Stomach (tissue), 9 donors: Measurements from ENCODE around the gene RFX2. TPM values are rescaled to one million over a fixed set of nuclear protein-coding genes. Genes with fewer than 3 reads are reported as not detected.

Experiments
- DNase-seq, 2 donors: peaks; one replicate each; pipeline versions ENCODE4 v3.0.0 to v3.0.0-alpha.2; 2013 to 2019
- H3K27ac ChIP-seq, 5 donors: fragments of 200-600 bp in 4 of 5; sonication (generic) in 4 of 5; one replicate each; pipeline ENCODE4 v1.5.1; 2013 to 2019; ENCODE audit warnings: mild to moderate bottlenecking in 1 of 5, moderate library complexity in 1 of 5
- H3K27me3 ChIP-seq, 3 donors: fragments of 200-600 bp; sonication (generic); one replicate each; pipeline ENCODE4 v1.5.1; 2017 to 2019; ENCODE audit warnings: mixed run types in 1 of 3
- H3K36me3 ChIP-seq, 4 donors: fragments of 200-600 bp; sonication (generic); 1 replicate in 3 of 4; 2 replicates in 1 of 4; pipeline ENCODE4 v1.5.1; 2016 to 2019
- H3K4me1 ChIP-seq, 4 donors: fragments of 200-600 bp; sonication (generic); one replicate each; pipeline ENCODE4 v1.5.1; 2016 to 2019
- H3K4me3 ChIP-seq, 4 donors: fragments of 200-600 bp; sonication (generic) in 3 of 4; one replicate each; pipeline ENCODE4 v1.5.1; 2016 to 2019; ENCODE audit warnings: mild to moderate bottlenecking in 1 of 4
- H3K9me3 ChIP-seq, 4 donors: fragments of 200-600 bp; sonication (generic); one replicate each; pipeline ENCODE4 v1.5.1; 2016 to 2019
- CTCF ChIP-seq, 7 experiments: fragments of 450-650 bp in 4 of 7; fragments of 200-600 bp in 3 of 7; sonication (generic) in 3 of 7; IDR thresholded peaks; one replicate each; pipeline ENCODE4 v1.5.1; 2016 to 2019; ENCODE audit warnings: antibody characterized with exemption in 7 of 7, control low read depth in 2 of 7, mild to moderate bottlenecking in 1 of 7
- EP300 ChIP-seq: sonication (generic); formaldehyde crosslinking; IDR thresholded peaks from one replicate; pipeline ENCODE4 v1.6.1; 2017; ENCODE audit warnings: antibody characterized with exemption
- POLR2A ChIP-seq, 4 donors: fragments of 450-650 bp; IDR thresholded peaks; one replicate each; pipeline ENCODE4 v1.6.1; 2016; ENCODE audit warnings: antibody characterized with exemption in 4 of 4, control low read depth in 2 of 4, mild to moderate bottlenecking in 1 of 4, moderate library complexity in 1 of 4
- POLR2AphosphoS5 ChIP-seq, 3 donors: sonication (generic); formaldehyde crosslinking; IDR thresholded peaks; one replicate each; pipeline ENCODE4 v1.6.1; 2016; ENCODE audit warnings: antibody characterized with exemption in 3 of 3
- WGBS, 5 donors: extraction: QIAGEN DNeasy Blood & Tissue Kit in 3 of 5; methylation state at CpG; one replicate each; pipeline versions ENCODE4 v1.1.5 to v1.1.7; 2013 to 2018; 5-methylcytosine and 5-hydroxymethylcytosine counted together
- intact Hi-C: fragments of 100-400 bp; cut with DNase I; formaldehyde crosslinking; loops from one replicate; pipeline ENCODE4 v1.15.1; 2023; ENCODE audit warnings: low total_unique reads
- polyA plus RNA-seq, 3 donors: library from polyadenylated mRNA; stranded (reverse); fragments of 200-250 nt; gene quantifications; one replicate each; pipeline ENCODE4 v1.2.3, GENCODE V29; 2013
- total RNA-seq, 5 donors: library from RNA; depleted of rRNA; stranded (reverse); fragments of >200 nt; gene quantifications; one replicate each; pipeline versions ENCODE4 v1.1.0 to v1.2.3, GENCODE V29; 2014 to 2016
- donor health status: healthy with polysubstance abuse.
- donor health status: Bipolar disorder and iron deficiency.
- donor health status: healthy.

The RFX2 gene
- total and polyA plus RNA-seq, 8 donors: 1.2 to 123 (median 8.0) TPM

- H3K9me3 ChIP-seq: no peaks in the 10 kb centered on the region
- peaks cover 0 to 10% (median 4%) of the 10 kb centered on the region in 4 donors for H3K36me3 ChIP-seq
- WGBS, 5 donors: 40 to 55% (median 52%) methylated on average over 17 to 20 of the region's 20 CpGs
- H3K27me3 ChIP-seq: no peaks in the 10 kb centered on the region
- peaks cover 18 to 37% (median 29%) of the 10 kb centered on the region in 4 donors for H3K4me1 ChIP-seq
- peak overlapping the region in 4 of 5 donors; percentile 24 to 73 (median 44) for H3K27ac ChIP-seq
- peak; percentile 70 to 83 for DNase-seq
- peak overlapping the region in 1 of 4 donors; percentile 25 for H3K4me3 ChIP-seq
- TF ChIP-seq CTCF (IDR thresholded peaks at IDR 0.05) (no peak), POLR2AphosphoS5 (IDR thresholded peaks at IDR 0.05) (peak in 1 of 3 donors; percentile 45), POLR2A (IDR thresholded peaks at IDR 0.05) (no peak)
- intact Hi-C loops: loop anchor here (5.0 kb wide), 1 partner anchor 33 kb away; no protein-coding TSS in a partner anchor
Measured at GRCh38 chr19:6020166-6020882, 90.0 kb downstream of the RFX2 start.

GRCh38 chr19:6018786-6019185, 91.5 kb downstream of the RFX2 start:
- no peak for TF ChIP-seq CTCF (IDR thresholded peaks at IDR 0.05)
- DNase-seq: no peak
- Histone ChIP-seq H3K9me3 (no peaks in the 10 kb centered on the region), H3K27me3 (no peaks in the 10 kb centered on the region), H3K4me3 (no peak overlapping the region), H3K36me3 (peaks cover 0 to 16% (median 7%) of the 10 kb centered on the region in 4 donors), H3K4me1 (peaks cover 18 to 37% (median 29%) of the 10 kb centered on the region in 4 donors), H3K27ac (no peak overlapping the region)
- 77 to 89% (median 79%) methylated on average over 9 to 10 of the region's 10 CpGs for WGBS, 5 donors
- intact Hi-C loops: no loop called here

- Histone ChIP-seq H3K4me3 (no peak overlapping the region), H3K27me3 (no peaks in the 10 kb centered on the region), H3K9me3 (no peaks in the 10 kb centered on the region), H3K27ac (no peak overlapping the region), H3K36me3 (peaks cover 0 to 19% (median 10%) of the 10 kb centered on the region in 4 donors), H3K4me1 (peaks cover 13 to 29% (median 27%) of the 10 kb centered on the region in 4 donors)
- DNase-seq: no peak
- WGBS, 5 donors: 87 to 91% (median 91%) methylated on average over 7 to 11 of the region's 11 CpGs
- no peak for TF ChIP-seq CTCF (IDR thresholded peaks at IDR 0.05)
- no peak for TF ChIP-seq POLR2AphosphoS5 (IDR thresholded peaks at IDR 0.05)
- TF ChIP-seq POLR2A (IDR thresholded peaks at IDR 0.05): no peak
- no peak for TF ChIP-seq EP300
- intact Hi-C loops: no loop called here
Measured at GRCh38 chr19:6017576-6017975, 92.7 kb downstream of the RFX2 start.

GRCh38 chr19:6015841-6016545, 94.3 kb downstream of the RFX2 start:
- peaks cover 0 to 33% (median 23%) of the 10 kb centered on the region in 4 donors for H3K36me3 ChIP-seq
- H3K9me3 ChIP-seq: no peaks in the 10 kb centered on the region
- intact Hi-C loops: no loop called here
- H3K27ac ChIP-seq: no peak overlapping the region
- TF ChIP-seq CTCF (IDR thresholded peaks at IDR 0.05) (no peak), EP300 (no peak), POLR2A (IDR thresholded peaks at IDR 0.05) (no peak), POLR2AphosphoS5 (IDR thresholded peaks at IDR 0.05) (no peak)
- no peak for DNase-seq
- peaks cover 0 to 13% (median 11%) of the 10 kb centered on the region in 4 donors for H3K4me1 ChIP-seq
- no peaks in the 10 kb centered on the region for H3K27me3 ChIP-seq
- WGBS, 5 donors: 93 to 97% (median 94%) methylated on average over 26 of the region's 26 CpGs
- H3K4me3 ChIP-seq: no peak overlapping the region
